GM12801 (cell line): ENCODE data around the gene RABGAP1L.

Source experiments
- CTCF ChIP-seq: IDR thresholded peaks from one replicate; pipeline ENCODE4 v1.5.1; 2011; ENCODE audit warnings: control low read depth; ENCODE audit not compliant: insufficient read length; ENCODE audit errors: extremely low read depth

The RABGAP1L gene

GRCh38 chr1:175043824-175044223 is 884.5 kb downstream of the RABGAP1L start:
- TF ChIP-seq CTCF, result no peak
